Fibroblast of skin of right biceps (primary cell): ENCODE measurements around the gene SLC35E4.

ENCODE experiments used
- DNase-seq: peaks from one replicate; pipeline ENCODE4 v3.0.0-alpha.2; 2013

The SLC35E4 gene

GRCh38 chr22:30695351-30695851 lies 59.8 kb downstream of the SLC35E4 start:
- no peak for DNase-seq

DNA sequence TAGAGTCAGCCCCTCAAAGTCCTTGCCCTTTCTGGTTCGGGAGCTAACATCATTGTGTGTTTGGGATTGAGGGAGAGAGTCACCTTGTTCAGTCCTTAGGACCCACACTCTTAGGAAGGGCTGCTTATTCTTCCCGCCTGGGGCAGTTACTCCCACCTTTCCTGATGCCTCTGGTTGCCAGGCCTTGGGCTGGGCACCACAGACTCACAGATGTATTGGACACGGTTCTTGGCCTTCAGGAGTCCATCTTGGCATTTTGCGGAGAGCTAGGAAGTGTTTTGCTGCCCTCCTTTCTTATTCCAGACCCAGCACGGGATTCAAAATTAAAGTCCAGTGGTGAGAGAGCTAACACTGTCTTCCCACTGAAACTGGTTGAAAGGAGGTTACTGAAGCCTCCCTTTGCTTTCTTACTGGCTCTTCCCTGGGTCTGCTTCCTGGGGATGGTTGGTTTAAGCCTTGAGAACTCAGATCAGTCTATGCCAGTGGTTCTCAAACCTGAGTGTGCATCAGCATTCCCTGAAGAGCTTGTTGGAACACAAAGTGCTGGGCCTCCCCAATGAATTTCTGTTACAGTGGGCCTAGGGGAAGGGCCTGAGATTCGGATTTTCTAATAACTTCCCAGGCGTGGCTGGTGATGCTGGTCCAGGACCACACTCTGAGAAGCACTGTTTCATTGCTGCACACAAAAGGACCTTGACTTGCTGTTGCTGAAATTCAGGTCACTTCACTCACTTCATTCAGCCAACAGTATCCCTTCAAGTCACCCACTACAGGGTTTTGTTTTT lies 60.5 kb downstream of the SLC35E4 start:
- no peak for DNase-seq
